ENCODE data around the gene MTRF1L.

The MTRF1L gene

DNA sequence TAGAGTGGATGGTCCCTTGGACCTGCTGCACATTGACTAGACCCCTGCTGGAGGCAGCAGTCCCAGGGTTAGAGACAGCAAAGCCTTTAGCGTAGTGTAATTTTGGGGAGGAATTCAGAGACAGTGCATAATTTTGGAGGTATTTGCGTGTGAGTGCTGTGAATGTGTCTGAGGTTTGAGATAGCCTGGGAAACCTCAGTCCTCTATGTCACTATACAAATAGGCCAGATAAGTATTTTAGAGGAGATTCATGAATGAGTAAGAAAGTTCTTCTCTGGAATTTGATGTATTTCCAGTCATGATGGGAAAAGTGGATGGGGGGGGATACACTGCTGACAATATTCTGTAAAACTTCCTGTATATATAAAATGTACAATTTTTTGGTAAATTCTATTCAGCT, 25.8 kb upstream of the MTRF1L start:
- H3K9me3 ChIP-seq (replicated peaks; ENCODE audit: insufficient read depth, low read length), result no peaks in the 10 kb centered on the region
- no peak for DNase-seq

DNA sequence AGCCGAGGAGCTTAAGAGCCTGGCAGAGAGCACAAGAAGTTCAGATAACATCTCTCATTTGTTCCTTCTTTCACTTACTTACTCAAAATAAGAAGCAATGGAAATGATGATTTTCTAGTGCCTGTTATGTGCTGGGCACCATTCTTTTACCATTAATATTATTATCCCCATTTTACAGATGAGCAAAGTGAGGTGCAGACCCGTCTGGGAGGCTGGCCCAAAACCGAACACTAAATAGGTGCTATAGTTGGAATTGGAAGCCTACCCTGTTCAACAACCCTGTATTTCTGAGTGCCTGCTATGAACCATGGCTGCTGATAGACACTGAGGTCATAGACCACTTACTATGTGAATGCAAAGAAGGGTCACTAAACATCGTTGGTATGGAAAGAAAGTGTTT, 25.0 kb upstream of the MTRF1L start:
- Histone ChIP-seq H3K9me3 (replicated peaks; ENCODE audit: insufficient read depth, low read length) (no peaks in the 10 kb centered on the region), H3K4me2 (ENCODE audit: low read depth, low read length) (no peak overlapping the region), H3K27ac (ENCODE audit: low read length) (no peak overlapping the region), H3K36me3 (replicated peaks; ENCODE audit: insufficient read depth, low read length) (no peaks in the 10 kb centered on the region), H4K20me1 (ENCODE audit: insufficient read depth, low read length) (no peaks in the 10 kb centered on the region), H3F3A (ENCODE audit: insufficient read depth, low read length) (no peaks in the 10 kb centered on the region), H3K9me2 (replicated peaks; ENCODE audit: insufficient read depth, low read length) (no peaks in the 10 kb centered on the region), H3K79me2 (ENCODE audit: low read length) (no peaks in the 10 kb centered on the region), H3K4me3 (ENCODE audit: low read length) (no peak overlapping the region), H2AFZ (ENCODE audit: low read length) (no peak overlapping the region), H3K9ac (ENCODE audit: low read length) (no peak overlapping the region), H3K27me3 (replicated peaks; ENCODE audit: insufficient read depth, low read length) (no peaks in the 10 kb centered on the region), H3K4me1 (ENCODE audit: low read length) (no peaks in the 10 kb centered on the region)
- DNase-seq, result no peak
- TF ChIP-seq EZH2 (optimal IDR thresholded peaks at IDR 0.05; ENCODE audit: low read depth, low read length) (no peak), EZH2phosphoT487 (IDR thresholded peaks at IDR 0.05; ENCODE audit: low read length) (no peak)
- TF ChIP-seq, protein P1, sequence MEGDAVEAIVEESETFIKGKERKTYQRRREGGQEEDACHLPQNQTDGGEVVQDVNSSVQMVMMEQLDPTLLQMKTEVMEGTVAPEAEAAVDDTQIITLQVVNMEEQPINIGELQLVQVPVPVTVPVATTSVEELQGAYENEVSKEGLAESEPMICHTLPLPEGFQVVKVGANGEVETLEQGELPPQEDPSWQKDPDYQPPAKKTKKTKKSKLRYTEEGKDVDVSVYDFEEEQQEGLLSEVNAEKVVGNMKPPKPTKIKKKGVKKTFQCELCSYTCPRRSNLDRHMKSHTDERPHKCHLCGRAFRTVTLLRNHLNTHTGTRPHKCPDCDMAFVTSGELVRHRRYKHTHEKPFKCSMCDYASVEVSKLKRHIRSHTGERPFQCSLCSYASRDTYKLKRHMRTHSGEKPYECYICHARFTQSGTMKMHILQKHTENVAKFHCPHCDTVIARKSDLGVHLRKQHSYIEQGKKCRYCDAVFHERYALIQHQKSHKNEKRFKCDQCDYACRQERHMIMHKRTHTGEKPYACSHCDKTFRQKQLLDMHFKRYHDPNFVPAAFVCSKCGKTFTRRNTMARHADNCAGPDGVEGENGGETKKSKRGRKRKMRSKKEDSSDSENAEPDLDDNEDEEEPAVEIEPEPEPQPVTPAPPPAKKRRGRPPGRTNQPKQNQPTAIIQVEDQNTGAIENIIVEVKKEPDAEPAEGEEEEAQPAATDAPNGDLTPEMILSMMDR (IDR thresholded peaks at IDR 0.05; ENCODE audit: low read length), result no peak

More for the DNA sequence above, 25.8 kb upstream of the MTRF1L start:
- Histone ChIP-seq H2AFZ (ENCODE audit: low read length) (no peak overlapping the region), H3K27me3 (replicated peaks; ENCODE audit: insufficient read depth, low read length) (no peaks in the 10 kb centered on the region), H3K36me3 (replicated peaks; ENCODE audit: insufficient read depth, low read length) (no peaks in the 10 kb centered on the region), H3K9ac (ENCODE audit: low read length) (no peak overlapping the region), H3K4me3 (ENCODE audit: low read length) (no peak overlapping the region), H3K79me2 (ENCODE audit: low read length) (no peaks in the 10 kb centered on the region), H3K4me1 (ENCODE audit: low read length) (no peaks in the 10 kb centered on the region), H4K20me1 (ENCODE audit: insufficient read depth, low read length) (no peaks in the 10 kb centered on the region), H3K4me2 (ENCODE audit: low read depth, low read length) (no peak overlapping the region), H3F3A (ENCODE audit: insufficient read depth, low read length) (no peaks in the 10 kb centered on the region), H3K9me2 (replicated peaks; ENCODE audit: insufficient read depth, low read length) (no peaks in the 10 kb centered on the region), H3K27ac (ENCODE audit: low read length) (no peak overlapping the region)
- TF ChIP-seq EZH2 (optimal IDR thresholded peaks at IDR 0.05; ENCODE audit: low read depth, low read length), result no peak
- TF ChIP-seq, protein P1 (IDR thresholded peaks at IDR 0.05; ENCODE audit: low read length), result no peak
- no peak for TF ChIP-seq EZH2phosphoT487 (IDR thresholded peaks at IDR 0.05; ENCODE audit: low read length)

DNA sequence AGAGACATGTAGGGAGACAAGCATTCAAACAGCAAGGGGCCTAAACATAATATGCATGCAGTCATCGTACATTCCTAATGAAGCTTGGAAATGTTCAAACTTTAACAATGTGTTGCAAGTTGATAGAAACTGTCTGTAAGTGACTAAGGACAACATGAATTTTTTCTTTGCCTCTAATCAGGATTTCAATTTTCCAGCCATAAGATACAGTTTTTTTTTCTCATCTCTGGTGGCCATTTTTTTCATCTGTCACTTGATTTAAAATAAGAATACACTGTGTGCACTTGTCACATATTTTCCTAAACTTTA, 22.2 kb upstream of the MTRF1L start:
- H3K27me3 ChIP-seq (replicated peaks; ENCODE audit: insufficient read depth, low read length), result no peaks in the 10 kb centered on the region
- H3K9me2 ChIP-seq (replicated peaks; ENCODE audit: insufficient read depth, low read length), result no peaks in the 10 kb centered on the region
- H3K4me1 ChIP-seq (ENCODE audit: low read length), result no peaks in the 10 kb centered on the region
- no peaks in the 10 kb centered on the region for H3K36me3 ChIP-seq (replicated peaks; ENCODE audit: insufficient read depth, low read length)
- H3K27ac ChIP-seq (ENCODE audit: low read length), result no peak overlapping the region
- H4K20me1 ChIP-seq (ENCODE audit: insufficient read depth, low read length), result no peaks in the 10 kb centered on the region
- H3K4me3 ChIP-seq (ENCODE audit: low read length), result no peak overlapping the region
- no peaks in the 10 kb centered on the region for H3K9me3 ChIP-seq (replicated peaks; ENCODE audit: insufficient read depth, low read length)
- H3K79me2 ChIP-seq (ENCODE audit: low read length), result no peaks in the 10 kb centered on the region
- H2AFZ ChIP-seq (ENCODE audit: low read length), result no peak overlapping the region
- H3K9ac ChIP-seq (ENCODE audit: low read length), result no peak overlapping the region
- no peaks in the 10 kb centered on the region for H3F3A ChIP-seq (ENCODE audit: insufficient read depth, low read length)
- TF ChIP-seq, protein P1 (IDR thresholded peaks at IDR 0.05; ENCODE audit: low read length), result no peak
- no peak for TF ChIP-seq EZH2 (optimal IDR thresholded peaks at IDR 0.05; ENCODE audit: low read depth, low read length)
- no peak for TF ChIP-seq EZH2phosphoT487 (IDR thresholded peaks at IDR 0.05; ENCODE audit: low read length)
- no peak overlapping the region for H3K4me2 ChIP-seq (ENCODE audit: low read depth, low read length)
- no peak for DNase-seq
